HepG2 (cell line): ENCODE results near the gene CERS5. TPM values are rescaled to one million over a fixed set of nuclear protein-coding genes. Genes with fewer than 3 reads are reported as not detected.

Experiments
- AGO1 ChIP-seq: fragments of 200-400 bp; formaldehyde crosslinking; IDR thresholded peaks from 2 replicates; pipeline ENCODE4 v1.6.1; 2017; ENCODE audit warnings: mild to moderate bottlenecking, low read depth, low read length, moderate library complexity; ENCODE audit not compliant: poor library complexity, severe bottlenecking
- BRF2 ChIP-seq: sonication (generic); formaldehyde crosslinking; IDR thresholded peaks from 2 replicates; pipeline ENCODE4 v1.8.1; 2022; ENCODE audit warnings: mild to moderate bottlenecking, missing genetic modification reagents
- DR1 ChIP-seq: sonication (generic); formaldehyde crosslinking; IDR thresholded peaks from 2 replicates; pipeline ENCODE4 v1.8.0; 2021; ENCODE audit warnings: mild to moderate bottlenecking, missing genetic modification reagents, inconsistent platforms
- EP300 ChIP-seq, 3 experiments: sonication (generic) in 1 of 3; formaldehyde crosslinking in 1 of 3; IDR thresholded peaks; 2 replicates each; pipeline versions ENCODE4 v1.5.1 to v1.6.1; 2011 to 2020; ENCODE audit warnings: low read depth in 2 of 3, low read length in 2 of 3, borderline replicate concordance in 1 of 3, improper control_type of control experiment in 1 of 3, mild to moderate bottlenecking in 1 of 3, missing genetic modification reagents in 1 of 3, moderate library complexity in 1 of 3
- GATA4 ChIP-seq: sonication (generic); IDR thresholded peaks from 2 replicates; pipeline ENCODE4 v1.6.1; 2016; ENCODE audit warnings: antibody characterized with exemption, low read depth, borderline replicate concordance
- HOMEZ ChIP-seq: IDR thresholded peaks from 2 replicates; pipeline ENCODE4 v1.6.1; 2016; ENCODE audit warnings: low read depth
- IRF2 ChIP-seq: IDR thresholded peaks from 2 replicates; pipeline ENCODE4 v1.6.1; 2018; ENCODE audit warnings: missing genetic modification reagents, missing compliant biosample characterization
- NAIF1 ChIP-seq: sonication (generic); formaldehyde crosslinking; IDR thresholded peaks from 2 replicates; pipeline ENCODE4 v1.5.0; 2020; ENCODE audit warnings: mild to moderate bottlenecking, missing genetic modification reagents, borderline replicate concordance
- SKI ChIP-seq: fragments of 450-650 bp; IDR thresholded peaks from one replicate; pipeline ENCODE4 v1.6.1; 2018; ENCODE audit warnings: mild to moderate bottlenecking; ENCODE audit not compliant: partially characterized antibody
- SP1 ChIP-seq, 2 experiments: fragments of 450-650 bp in 1 of 2; sonication (generic) in 1 of 2; formaldehyde crosslinking in 1 of 2; IDR thresholded peaks; 2 replicates each; pipeline versions ENCODE4 v1.4.0 to v1.6.1; 2016 to 2020; ENCODE audit warnings: missing genetic modification reagents in 1 of 2
- TBL1XR1 ChIP-seq: fragments of 150-350 bp; IDR thresholded peaks from 2 replicates; pipeline ENCODE4 v1.6.1; 2014; ENCODE audit warnings: borderline replicate concordance, low read length; ENCODE audit not compliant: partially characterized antibody
- ZBED4 ChIP-seq: sonication (generic); formaldehyde crosslinking; IDR thresholded peaks from 2 replicates; pipeline ENCODE4 v1.4.0; 2020; ENCODE audit warnings: missing genetic modification reagents, borderline replicate concordance
- ZNF878 ChIP-seq: sonication (generic); formaldehyde crosslinking; IDR thresholded peaks from 2 replicates; pipeline ENCODE4 v1.8.1; 2023; ENCODE audit warnings: mild to moderate bottlenecking, missing genetic modification reagents, moderate library complexity
- polyA plus RNA-seq, 8 experiments: library from polyadenylated mRNA; depleted of rRNA in 3 of 8; stranded (reverse) in 7 of 8; unstranded in 1 of 8; fragments of >200 nt; fragmentation: Illumina TruSeq in 4 of 8; extraction: Trizol in 4 of 8; gene quantifications; 2 replicates each; pipeline versions ENCODE4 v1.2.1 to v1.2.3, GENCODE V29; 2011 to 2016; ENCODE audit warnings: low read depth in 4 of 8, missing spikeins in 1 of 8, mixed read lengths in 1 of 8; ENCODE audit not compliant: insufficient read depth in 1 of 8
- total RNA-seq, 5 experiments: library from RNA; depleted of rRNA; stranded (reverse); fragments of >200 nt; fragmentation: Illumina TruSeq; extraction: Trizol; gene quantifications; 2 replicates each; pipeline ENCODE4 v1.2.3, GENCODE V29; 2016; ENCODE audit warnings: low read depth in 1 of 5

CERS5 gene
- total and polyA plus RNA-seq, 2 of the 13 experiments (the other 11 are each of a cell fraction or from before 2014, with no cell fraction given) = 22.3 to 48.8 TPM

- no peak for TF ChIP-seq AGO1
- peak; percentile 33 for TF ChIP-seq TBL1XR1
- 0 out of 4 replicates have a peak, but pooled peaks of 1 of the 2 experiments have one; percentile 3 for TF ChIP-seq EP300 (IDR thresholded peaks at IDR 0.05; ENCODE audit: low read depth in 2 of 2, low read length in 2 of 2)
- no peak for TF ChIP-seq EP300 (CRISPR knock-in tag; IDR thresholded peaks at IDR 0.05; ENCODE audit: borderline replicate concordance)
- TF ChIP-seq BRF2 = peak; percentile 21; the same call in 1 of the 2 replicates
- 0 out of 2 replicates have a peak, but pooled peaks have one; percentile 36 for TF ChIP-seq DR1
- TF ChIP-seq ZBED4 (CRISPR knock-in tag) = peak; percentile 82
- TF ChIP-seq IRF2 (CRISPR knock-in tag) = peak; percentile 2; the same call in 1 of the 2 replicates
- peak; percentile 52; the same call in 1 of the 2 replicates for TF ChIP-seq GATA4
- TF ChIP-seq NAIF1 (CRISPR knock-in tag) = no peak
- TF ChIP-seq SP1 (IDR thresholded peaks at IDR 0.05) = no peak
- peak; percentile 81 for TF ChIP-seq SP1 (CRISPR knock-in tag; IDR thresholded peaks at IDR 0.05)
- TF ChIP-seq ZNF878 (CRISPR knock-in tag) = no peak
- peak; percentile 82; the same call in 1 of the 2 replicates for TF ChIP-seq HOMEZ
- peak; percentile 22 for TF ChIP-seq SKI
- TF ChIP-seq, all 625 proteins: peak for 163
Observed at GRCh38 chr12:50167049-50167828, at the start of gene CERS5 (continued).
